ENCODE data around the gene LILRB2. TPM values are rescaled to one million over a fixed set of nuclear protein-coding genes. Genes with fewer than 3 reads are reported as not detected.

Gene LILRB2
- not detected in 2 replicates for total RNA-seq

GRCh38 chr19:54281007-54281728, at the start of gene LILRB2:
TSS of gene LILRB2 (minus strand) at chr19:54281110. CDS start at chr19:54280496, 614 bp downstream.

GRCh38 chr19:54312436-54313377, 31.8 kb upstream of the LILRB2 start, which contains the start of gene LILRA5:
TSS of gene LILRA5 (minus strand) at chr19:54313166. CDS start at chr19:54313019, 147 bp downstream.

GRCh38 chr19:54257116-54257480, 23.8 kb downstream of the LILRB2 start, which contains the start of gene LILRB5:
TSS of gene LILRB5 (minus strand) at chr19:54257273. CDS start at chr19:54257193, 80 bp downstream.

GRCh38 chr19:54242646-54243045, 38.3 kb downstream of the LILRB2 start, which contains the start of gene LILRA6:
TSS of gene LILRA6 (minus strand) at chr19:54242790.

Other genes starting within 250 kb of the LILRB2 start
- gene VSTM1, start 217.2 kb downstream of the LILRB2 start, total RNA-seq, result not detected in 2 replicates
- not detected in 2 replicates for gene TARM1, start 199.7 kb downstream of the LILRB2 start, total RNA-seq
- 0.69 TPM in 1 of 2 replicates, not detected in the other for gene OSCAR, start 180.3 kb downstream of the LILRB2 start, total RNA-seq
- 5.2 and 6.7 TPM in 2 replicates for gene NDUFA3, start 178.3 kb downstream of the LILRB2 start, total RNA-seq
- gene TFPT, start 165.5 kb downstream of the LILRB2 start, total RNA-seq, result 16.7 and 22.3 TPM in 2 replicates
- 38.3 and 47.2 TPM in 2 replicates for gene PRPF31, start 165.4 kb downstream of the LILRB2 start, total RNA-seq
- gene CNOT3, start 143.3 kb downstream of the LILRB2 start, total RNA-seq, result 29.0 and 71.3 TPM in 2 replicates
- gene LENG1, start 121.4 kb downstream of the LILRB2 start, total RNA-seq, result 2.6 and 4.3 TPM in 2 replicates
- gene TMC4, start 108.0 kb downstream of the LILRB2 start, total RNA-seq, result 0.44 TPM in 1 of 2 replicates, not detected in the other
- 146 and 153 TPM in 2 replicates for gene MBOAT7, start 91.5 kb downstream of the LILRB2 start, total RNA-seq
- 114 and 134 TPM in 2 replicates for gene TSEN34, start 89.8 kb downstream of the LILRB2 start, total RNA-seq
- 2,120 and 2,256 TPM in 2 replicates for gene RPS9, start 80.3 kb downstream of the LILRB2 start, total RNA-seq
- gene LILRB3, start 58.1 kb downstream of the LILRB2 start, total RNA-seq, result not detected in 2 replicates
- gene LILRA6, start 38.3 kb downstream of the LILRB2 start, total RNA-seq, result not detected in 2 replicates
- not detected in 2 replicates for gene LILRB5, start 23.8 kb downstream of the LILRB2 start, total RNA-seq
- not detected in 2 replicates for gene LILRA5, start 32.1 kb upstream of the LILRB2 start, total RNA-seq
- not detected in 2 replicates for gene LILRA4, start 58.1 kb upstream of the LILRB2 start, total RNA-seq
- gene LAIR1, start 83.8 kb upstream of the LILRB2 start, total RNA-seq, result not detected in 2 replicates
- gene TTYH1, start 134.4 kb upstream of the LILRB2 start, total RNA-seq, result not detected in 2 replicates
- gene LENG8, start 168.1 kb upstream of the LILRB2 start, total RNA-seq, result 25.3 and 30.3 TPM in 2 replicates
- gene LENG9, start 182.7 kb upstream of the LILRB2 start, total RNA-seq, result 8.3 and 9.4 TPM in 2 replicates
- 75.9 and 77.8 TPM in 2 replicates for gene CDC42EP5, start 192.2 kb upstream of the LILRB2 start, total RNA-seq
- gene LAIR2, start 221.7 kb upstream of the LILRB2 start, total RNA-seq, result not detected in 2 replicates

Measured in cardiac ventricle fibroblast (primary cell).